Measurements from ENCODE around the gene OLFML3.

DNA sequence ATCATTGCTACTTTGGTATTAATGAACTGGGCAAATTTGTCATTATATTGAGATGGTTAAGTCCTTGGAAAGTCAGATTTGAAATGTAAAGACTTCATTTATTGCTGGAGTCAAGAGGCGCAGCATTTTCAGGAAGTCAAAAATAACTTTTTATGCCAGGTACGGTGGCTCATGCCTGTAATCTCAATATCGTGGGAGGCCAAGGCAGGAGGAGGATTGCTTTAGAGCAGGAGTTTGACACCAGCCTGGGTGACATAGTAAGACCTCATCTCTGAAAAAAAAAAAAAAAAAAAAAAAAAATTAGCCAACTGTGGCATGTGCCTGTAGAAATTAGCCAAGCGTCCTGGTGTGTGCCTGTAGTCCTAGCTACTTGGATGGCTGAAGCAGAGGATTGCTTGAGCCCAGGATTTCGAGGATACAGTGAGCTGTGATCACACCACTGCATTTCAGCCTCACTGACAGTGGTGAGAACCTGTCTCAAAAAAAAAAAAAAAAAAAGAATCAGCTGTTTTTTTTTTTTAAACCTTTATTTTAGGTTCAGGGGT, 44.7 kb upstream of the OLFML3 start:
- TF ChIP-seq CTCF (IDR thresholded peaks at IDR 0.05) (no peak), POLR2A (IDR thresholded peaks at IDR 0.05) (no peak)

Measured in suprapubic skin (tissue), 3 donors.